PFSK-1 (cell line): Measurements from ENCODE around the gene WFDC8.

Experiments
- POLR2AphosphoS5 ChIP-seq: IDR thresholded peaks from 2 replicates; pipeline ENCODE4 v1.6.1; 2012; ENCODE audit warnings: low read depth, mild to moderate bottlenecking, control low read depth, low read length, moderate library complexity
- SIN3A ChIP-seq: IDR thresholded peaks from 2 replicates; pipeline ENCODE4 v1.6.1; 2012; ENCODE audit warnings: mild to moderate bottlenecking, low read length, moderate library complexity, borderline replicate concordance; ENCODE audit not compliant: insufficient read depth

DNA sequence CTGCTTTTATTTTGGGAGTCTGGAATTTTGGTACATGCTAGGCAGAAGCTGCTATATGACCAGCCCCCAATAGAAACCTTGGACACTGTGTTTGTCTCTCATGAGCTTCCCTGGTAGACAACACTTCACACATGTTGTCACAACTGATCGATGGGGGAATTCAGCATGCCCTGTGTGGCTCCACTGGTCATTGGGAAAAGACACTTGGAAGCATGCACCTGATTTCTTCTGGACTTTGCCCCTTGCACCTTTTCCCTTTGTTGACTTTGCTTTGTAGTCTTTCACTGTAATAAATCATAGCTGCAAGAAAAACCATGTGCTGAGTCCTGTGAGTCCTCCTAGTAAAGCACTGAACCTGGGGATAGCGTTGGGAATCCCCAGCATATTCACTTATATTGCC is 42.5 kb upstream of the WFDC8 start:
- TF ChIP-seq POLR2AphosphoS5 (no peak), SIN3A (no peak)
